Naive thymus-derived CD8-positive, alpha-beta T cell (primary cell): ENCODE data around the gene GDI2. TPM values are rescaled to one million over a fixed set of nuclear protein-coding genes. Genes with fewer than 3 reads are reported as not detected.
A peak's percentile ranks its signal among the peaks of the same experiment; 100 is the strongest.
"Not testable (repeated sequence)": the region's sequence is repeated elsewhere in the genome, so short reads cannot be mapped to it uniquely, and the experiment has no call there.

Source experiments
- ATAC-seq, 2 donors: fragments of 150-1000 bp; cut with Tn5 transposase in 1 of 2; sonication (Bioruptor Pico), chemical (Tn5 transposase) in 1 of 2; 1 replicate in 1 of 2; 2 replicates in 1 of 2; pipeline ENCODE4 v1.10.0; 2021; ENCODE audit warnings: mild to moderate bottlenecking in 2 of 2, moderate library complexity in 2 of 2
- POLR2A ChIA-PET: fragments of 350-600 bp; sonication (Branson Sonifier 250); formaldehyde crosslinking; loops from one replicate; lab custom pipeline; 2021; ENCODE audit warnings: antibody characterized with exemption; lab: Charles Lee
- DNase-seq, 10 donors: peaks; one replicate each; pipeline versions ENCODE4 v3.0.0 to v3.0.0-alpha.2; 2020 to 2022
- H3K27ac Mint-ChIP-seq, 10 donors: one replicate each; pipeline ENCODE4 v1.8.0; 2020 to 2022; ENCODE audit warnings: mild to moderate bottlenecking in 10 of 10, mixed read lengths in 10 of 10, moderate library complexity in 4 of 10, inconsistent platforms in 1 of 10
- H3K27me3 Mint-ChIP-seq, 5 donors: one replicate each; pipeline ENCODE4 v1.8.0; 2021 to 2022; ENCODE audit warnings: mixed read lengths in 5 of 5
- H3K36me3 Mint-ChIP-seq, 3 donors: one replicate each; pipeline ENCODE4 v1.8.0; 2020 to 2022; ENCODE audit warnings: mixed read lengths in 3 of 3, mild to moderate bottlenecking in 2 of 3, inconsistent platforms in 1 of 3
- H3K4me1 Mint-ChIP-seq, 4 donors: one replicate each; pipeline ENCODE4 v1.8.0; 2021 to 2022; ENCODE audit warnings: mixed read lengths in 4 of 4
- H3K4me3 Mint-ChIP-seq, 10 donors: one replicate each; pipeline ENCODE4 v1.8.0; 2020 to 2022; ENCODE audit warnings: mild to moderate bottlenecking in 10 of 10, mixed read lengths in 10 of 10, moderate library complexity in 6 of 10, inconsistent platforms in 1 of 10
- H3K9me3 Mint-ChIP-seq, 9 donors: one replicate each; pipeline ENCODE4 v1.8.0; 2020 to 2022; ENCODE audit warnings: mixed read lengths in 9 of 9, mild to moderate bottlenecking in 3 of 9, inconsistent platforms in 1 of 9, moderate library complexity in 1 of 9
- polyA plus RNA-seq, 3 donors: library from polyadenylated mRNA; unstranded; fragments of 300-500 nt; fragmentation: Illumina TruSeq; gene quantifications; one replicate each; pipeline ENCODE4 v1.2.3, GENCODE V29; 2021
- total RNA-seq, 8 experiments: library from RNA in 2 of 8; stranded (reverse) in 2 of 8; gene quantifications; one replicate each; pipeline ENCODE4 v1.2.3 and lab custom pipeline; 2021 to 2026

The GDI2 gene
- total RNA-seq, result 100 to 1,000 TPM; 122 to 130 TPM
- polyA plus RNA-seq, result 100 to 1,000 TPM; 145 to 171 (median 157) TPM
- total RNA-seq (lab: John Stamatoyannopoulos, UW), result 158 to 467 (median 230) reads per million in 6 experiments

DNA sequence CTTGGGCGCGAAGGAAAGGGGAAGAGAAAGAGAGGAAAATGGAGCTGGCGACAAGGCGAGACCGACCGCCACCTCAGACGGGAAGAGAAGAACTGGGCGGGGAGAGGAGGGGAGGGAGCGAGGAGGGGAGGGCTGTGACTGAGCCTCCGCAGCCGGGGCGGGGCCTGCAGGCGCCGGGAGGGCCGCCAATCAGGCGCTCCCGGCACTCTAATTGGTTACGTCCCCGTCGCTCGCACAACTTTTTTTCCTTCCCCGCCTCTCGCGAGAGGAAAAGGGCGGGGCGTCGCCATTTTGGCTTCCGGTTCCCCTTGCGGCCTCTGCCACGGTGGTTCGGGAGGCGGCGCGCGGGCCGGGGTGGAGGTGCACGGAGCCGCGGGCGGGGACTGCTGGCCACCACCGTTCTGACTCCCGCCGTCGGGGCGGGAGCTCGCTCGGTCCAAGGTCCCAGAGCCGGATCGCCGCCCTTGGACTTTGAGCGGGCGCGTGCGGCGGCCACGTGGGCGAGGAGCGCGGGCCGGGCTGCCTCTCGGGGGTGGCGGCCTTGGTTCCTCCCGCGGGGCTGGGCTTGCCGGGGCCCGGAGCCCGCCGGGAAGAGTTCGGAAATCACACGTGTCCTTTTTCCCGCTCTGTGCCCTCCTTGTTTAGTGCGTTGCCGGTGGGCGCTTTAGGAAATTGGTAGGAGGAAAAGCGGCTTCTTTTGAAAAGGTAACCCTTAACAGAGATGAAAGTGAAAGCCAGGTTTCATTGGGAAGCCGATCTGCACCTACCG, at the start of gene GDI2:
GDI2 (minus strand) TSS at position 94 of the 769 bp plus-strand sequence. CDS start 176 bp downstream, outside the sequence.
- H3K4me1 Mint-ChIP-seq, result peaks cover 18 to 75% (median 63%) of the 10 kb centered on the region in 4 donors
- DNase-seq, result peak; percentile 91 to 99 (median 96)
- POLR2A ChIA-PET, result interaction anchor here (0.5 to 3.4 kb wide), 20 partner anchors 8 to 366 kb away, joined by 3 to 20 read pairs (median 4); partner anchors contain the start of genes ANKRD16, FBH1 and TASOR2
- H3K9me3 Mint-ChIP-seq, result no peaks in the 10 kb centered on the region
- H3K4me3 Mint-ChIP-seq, result peak within 1 kb of the TSS; percentile 85 to 98 (median 94)
- peaks cover 0 to 4% (median 0%) of the 10 kb centered on the region in 3 donors for H3K36me3 Mint-ChIP-seq
- no peaks in the 10 kb centered on the region for H3K27me3 Mint-ChIP-seq
- H3K27ac Mint-ChIP-seq, result peak within 1 kb of the TSS; percentile 91 to 98 (median 96)
- ATAC-seq, result peak; percentile 89 to 93

GRCh38 chr10:5862360-5862961, 49.2 kb upstream of the GDI2 start:
- H3K4me3 Mint-ChIP-seq, result peak overlapping the region in 1 of 10 donors; percentile 10
- peaks cover 0 to 3% (median 3%) of the 10 kb centered on the region in 3 donors for H3K36me3 Mint-ChIP-seq
- no peaks in the 10 kb centered on the region for H3K9me3 Mint-ChIP-seq
- ATAC-seq (peak in 1 of 2 donors; percentile 12), DNase-seq (no peak)
- peaks cover 0 to 14% (median 2%) of the 10 kb centered on the region in 4 donors for H3K4me1 Mint-ChIP-seq
- POLR2A ChIA-PET, result interaction anchor here (0.5 to 0.8 kb wide), 2 partner anchors 45 to 56 kb away, joined by 5 read pairs; no protein-coding TSS in a partner anchor
- no peaks in the 10 kb centered on the region for H3K27me3 Mint-ChIP-seq
- H3K27ac Mint-ChIP-seq, result peak overlapping the region in 3 of 10 donors; percentile 11 to 84 (median 59)

DNA sequence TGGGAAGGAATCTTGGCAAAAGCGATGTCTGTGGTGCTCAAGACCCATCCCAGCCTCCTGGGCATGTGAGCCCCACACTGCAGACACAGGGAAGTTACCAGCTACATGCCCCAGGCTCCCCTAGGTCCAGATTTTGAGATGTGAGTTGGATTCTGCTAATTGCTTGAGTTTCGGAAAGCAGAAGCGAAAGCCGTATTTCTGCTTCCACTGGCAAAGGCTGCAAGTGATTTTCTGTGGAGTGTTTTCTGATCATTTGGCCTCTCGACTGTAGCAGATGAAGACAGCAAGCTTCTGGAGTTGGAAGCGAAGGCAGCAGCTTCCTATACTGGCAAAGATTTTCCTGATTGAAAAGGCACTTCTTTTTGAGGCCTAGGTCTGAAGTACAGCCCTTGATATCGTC, 46.8 kb upstream of the GDI2 start:
- peaks cover 0 to 2% (median 0%) of the 10 kb centered on the region in 4 donors for H3K4me1 Mint-ChIP-seq
- H3K27me3 Mint-ChIP-seq, result no peaks in the 10 kb centered on the region
- H3K27ac Mint-ChIP-seq, result peak overlapping the region in 1 of 10 donors; percentile 34
- POLR2A ChIA-PET, result no interaction called here
- no peaks in the 10 kb centered on the region for H3K9me3 Mint-ChIP-seq
- peaks cover 0 to 3% (median 3%) of the 10 kb centered on the region in 3 donors for H3K36me3 Mint-ChIP-seq
- ATAC-seq (no peak), DNase-seq (no peak)
- no peak overlapping the region for H3K4me3 Mint-ChIP-seq

DNA sequence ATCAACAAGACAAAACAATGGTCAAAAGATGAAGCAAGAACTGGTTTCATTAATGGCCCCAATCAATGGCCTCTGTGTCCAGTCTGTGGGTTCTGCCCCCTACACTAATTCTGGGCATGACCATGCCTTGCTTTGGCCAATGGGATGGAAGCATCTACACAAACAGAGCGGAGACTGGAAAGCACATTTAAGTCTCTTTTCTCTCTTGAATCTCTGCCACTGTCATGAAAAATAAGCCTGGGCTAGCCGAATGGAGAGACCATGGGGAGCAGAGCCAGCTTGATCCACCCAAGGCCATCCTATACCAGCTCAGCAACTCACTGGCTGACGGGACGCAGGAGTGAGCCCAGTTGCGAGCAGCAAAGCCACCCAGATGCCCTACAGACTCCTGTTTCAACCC, 45.6 kb upstream of the GDI2 start:
- Mint-ChIP-seq H3K27ac (no peak overlapping the region), H3K36me3 (peaks cover 0 to 3% (median 0%) of the 10 kb centered on the region in 3 donors), H3K4me1 (peaks cover 0 to 4% (median 0%) of the 10 kb centered on the region in 4 donors), H3K9me3 (no peaks in the 10 kb centered on the region), H3K27me3 (no peaks in the 10 kb centered on the region), H3K4me3 (no peak overlapping the region)
- POLR2A ChIA-PET, result interaction anchor here (0.7 kb wide), 1 partner anchor 10 kb away, joined by 3 read pairs; no protein-coding TSS in a partner anchor
- DNase-seq, result no peak
- no peak for ATAC-seq

DNA sequence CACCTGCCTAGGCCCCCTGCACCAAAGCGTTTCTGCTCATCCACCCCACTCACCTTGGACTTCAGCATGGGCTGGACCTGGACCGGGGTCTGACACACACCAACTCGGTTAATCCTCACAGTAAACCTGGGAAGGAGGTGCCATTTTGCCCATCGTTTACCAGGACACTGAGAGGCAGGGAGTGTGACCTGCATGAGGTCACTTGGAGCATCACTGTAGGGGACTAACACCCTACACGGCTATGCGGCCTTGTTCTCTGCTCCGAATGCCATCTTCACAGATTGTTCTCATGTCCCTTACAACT, 43.4 kb upstream of the GDI2 start:
- Mint-ChIP-seq H3K9me3 (no peaks in the 10 kb centered on the region), H3K4me3 (no peak overlapping the region), H3K4me1 (peaks cover 0 to 14% (median 4%) of the 10 kb centered on the region in 4 donors), H3K36me3 (no peaks in the 10 kb centered on the region), H3K27ac (no peak overlapping the region), H3K27me3 (peaks cover 0 to 6% (median 0%) of the 10 kb centered on the region in 5 donors)
- ATAC-seq, result no peak
- DNase-seq, result no peak
- POLR2A ChIA-PET, result interaction anchor here (0.6 kb wide), 1 partner anchor 11 kb away, joined by 4 read pairs; no protein-coding TSS in a partner anchor

- DNase-seq (no peak), ATAC-seq (no peak)
- H3K4me3 Mint-ChIP-seq, result no peak overlapping the region
- POLR2A ChIA-PET, result interaction anchor here (0.6 kb wide), 1 partner anchor 10 kb away, joined by 4 read pairs; no protein-coding TSS in a partner anchor
- peaks cover 0 to 16% (median 4%) of the 10 kb centered on the region in 4 donors for H3K4me1 Mint-ChIP-seq
- no peaks in the 10 kb centered on the region for H3K9me3 Mint-ChIP-seq
- H3K27me3 Mint-ChIP-seq, result peaks cover 0 to 6% (median 0%) of the 10 kb centered on the region in 5 donors
- no peaks in the 10 kb centered on the region for H3K36me3 Mint-ChIP-seq
- H3K27ac Mint-ChIP-seq, result peak overlapping the region in 1 of 10 donors; percentile 39
These were observed 42.9 kb upstream of the GDI2 start for GRCh38 chr10:5855979-5856700.

DNA sequence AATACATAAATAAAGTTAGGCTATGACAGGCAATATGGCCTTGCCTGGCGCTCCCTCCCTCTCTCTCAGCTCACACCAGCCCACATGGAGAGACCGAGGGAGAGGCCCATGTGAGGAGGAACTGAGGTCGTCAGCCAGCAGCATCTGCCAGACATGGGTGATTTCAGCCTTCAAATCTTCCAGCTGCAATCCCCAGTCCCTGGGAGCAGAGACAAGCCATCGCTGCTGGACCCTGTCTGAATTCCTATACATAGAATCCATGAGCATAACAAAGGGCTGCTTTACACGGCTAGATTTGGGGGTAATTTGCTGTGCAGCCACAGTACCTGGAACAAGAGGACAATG, 40.9 kb upstream of the GDI2 start:
- H3K4me1 Mint-ChIP-seq, result peaks cover 0 to 18% (median 4%) of the 10 kb centered on the region in 4 donors
- no peaks in the 10 kb centered on the region for H3K9me3 Mint-ChIP-seq
- POLR2A ChIA-PET, result no interaction called here
- no peak overlapping the region for H3K4me3 Mint-ChIP-seq
- ATAC-seq (no peak), DNase-seq (no peak)
- peaks cover 0 to 6% (median 0%) of the 10 kb centered on the region in 5 donors for H3K27me3 Mint-ChIP-seq
- H3K27ac Mint-ChIP-seq, result no peak overlapping the region
- H3K36me3 Mint-ChIP-seq, result no peaks in the 10 kb centered on the region

GRCh38 chr10:5846667-5847066, 33.4 kb upstream of the GDI2 start:
- H3K27me3 Mint-ChIP-seq, H3K36me3 Mint-ChIP-seq: not testable (repeated sequence)

GRCh38 chr10:5844345-5845055, 31.3 kb upstream of the GDI2 start:
- H3K27ac Mint-ChIP-seq, result peak overlapping the region in 2 of 10 donors; percentile 33 to 73
- H3K4me1 Mint-ChIP-seq, result peaks cover 0 to 55% (median under 1%) of the 10 kb centered on the region in 4 donors
- no peak for ATAC-seq
- POLR2A ChIA-PET, result no interaction called here
- H3K9me3 Mint-ChIP-seq, result no peaks in the 10 kb centered on the region
- DNase-seq, result no peak
- peak overlapping the region in 1 of 10 donors; percentile 36 for H3K4me3 Mint-ChIP-seq
- peaks cover 1 to 5% (median 1%) of the 10 kb centered on the region in 5 donors for H3K27me3 Mint-ChIP-seq
- H3K36me3 Mint-ChIP-seq, result no peaks in the 10 kb centered on the region

More at GRCh38 chr10:5846667-5847066, 33.4 kb upstream of the GDI2 start:
- ATAC-seq, H3K4me3 Mint-ChIP-seq, H3K9me3 Mint-ChIP-seq, POLR2A ChIA-PET, DNase-seq: not testable (repeated sequence)
- Mint-ChIP-seq H3K27ac (peak overlapping the region in 1 of 10 donors; percentile 68), H3K4me1 (peaks cover 0 to 42% (median 0%) of the 10 kb centered on the region in 4 donors)

DNA sequence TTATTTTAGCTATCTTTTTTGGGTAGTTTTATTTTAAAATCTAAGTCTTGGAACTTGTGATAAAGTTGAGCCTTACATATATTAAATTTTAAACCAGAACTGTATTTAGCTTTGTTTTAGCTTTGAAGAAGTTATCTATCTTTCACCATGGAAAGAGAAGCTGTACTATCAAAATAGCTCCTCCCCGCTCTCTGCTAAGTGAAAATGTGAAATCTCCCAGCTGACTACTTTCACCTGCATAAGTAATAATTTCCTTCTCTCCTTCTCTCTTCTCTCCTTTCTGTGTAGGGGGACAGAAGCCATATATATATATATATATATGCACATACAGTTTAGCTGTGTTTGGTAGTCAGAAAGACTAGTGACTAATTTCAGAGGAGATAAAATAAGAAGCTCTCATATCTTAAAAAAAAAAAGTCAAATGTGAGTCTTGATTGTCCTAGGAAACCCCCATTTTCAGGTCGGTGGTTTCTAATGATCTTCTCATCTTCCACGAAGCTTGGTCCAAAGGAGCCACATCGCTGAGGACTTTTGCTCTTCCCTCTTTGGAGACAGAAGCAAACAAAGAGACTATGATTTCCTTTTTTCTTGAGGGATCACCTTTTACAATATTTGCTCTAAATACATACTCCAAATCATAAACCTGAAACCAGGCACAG, 30.6 kb upstream of the GDI2 start:
- Mint-ChIP-seq H3K4me3 (peak overlapping the region in 1 of 10 donors; percentile 36), H3K36me3 (no peaks in the 10 kb centered on the region), H3K4me1 (peaks cover 0 to 54% (median under 1%) of the 10 kb centered on the region in 4 donors), H3K27ac (peak overlapping the region in 2 of 10 donors; percentile 33 to 73), H3K9me3 (no peaks in the 10 kb centered on the region), H3K27me3 (peaks cover 1 to 9% (median 3%) of the 10 kb centered on the region in 5 donors)
- no peak for ATAC-seq
- no peak for DNase-seq
- POLR2A ChIA-PET, result no interaction called here

GRCh38 chr10:5841965-5842364, 28.7 kb upstream of the GDI2 start:
- peak overlapping the region in 1 of 10 donors; percentile 81 for H3K27ac Mint-ChIP-seq
- no peak overlapping the region for H3K4me3 Mint-ChIP-seq
- peaks cover 1 to 9% (median 4%) of the 10 kb centered on the region in 5 donors for H3K27me3 Mint-ChIP-seq
- ATAC-seq (no peak), DNase-seq (no peak)
- POLR2A ChIA-PET, result no interaction called here
- H3K9me3 Mint-ChIP-seq, result no peaks in the 10 kb centered on the region
- H3K36me3 Mint-ChIP-seq, result no peaks in the 10 kb centered on the region
- peaks cover 0 to 61% (median under 1%) of the 10 kb centered on the region in 4 donors for H3K4me1 Mint-ChIP-seq
